ENCODE results near the gene PPM1H.
A peak's percentile ranks its signal among the peaks of the same experiment; 100 is the strongest.
"Not testable (repeated sequence)": the region's sequence is repeated elsewhere in the genome, so short reads cannot be mapped to it uniquely, and the experiment has no call there.

The PPM1H gene

DNA sequence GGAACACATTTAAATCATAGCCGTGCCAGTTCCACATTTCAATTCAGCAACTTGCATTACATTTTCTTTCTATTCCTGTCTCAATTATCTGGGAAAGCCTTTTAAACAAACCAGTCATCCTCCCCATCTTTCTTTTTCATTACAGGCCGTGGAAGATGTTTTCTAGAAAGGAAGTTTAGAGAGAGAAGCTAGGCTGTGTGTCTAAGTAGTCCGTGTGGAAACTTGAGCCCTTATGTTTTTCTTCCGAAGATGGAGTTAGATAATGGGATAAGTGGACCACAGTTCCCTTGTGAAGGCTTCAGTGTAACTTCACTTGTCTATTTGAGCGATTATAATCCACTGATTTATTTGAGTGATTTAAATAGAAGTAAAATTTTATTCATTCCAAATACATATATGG, 12.4 kb upstream of the PPM1H start:
- no peak for DNase-seq (ENCODE audit: low spot score)

DNA sequence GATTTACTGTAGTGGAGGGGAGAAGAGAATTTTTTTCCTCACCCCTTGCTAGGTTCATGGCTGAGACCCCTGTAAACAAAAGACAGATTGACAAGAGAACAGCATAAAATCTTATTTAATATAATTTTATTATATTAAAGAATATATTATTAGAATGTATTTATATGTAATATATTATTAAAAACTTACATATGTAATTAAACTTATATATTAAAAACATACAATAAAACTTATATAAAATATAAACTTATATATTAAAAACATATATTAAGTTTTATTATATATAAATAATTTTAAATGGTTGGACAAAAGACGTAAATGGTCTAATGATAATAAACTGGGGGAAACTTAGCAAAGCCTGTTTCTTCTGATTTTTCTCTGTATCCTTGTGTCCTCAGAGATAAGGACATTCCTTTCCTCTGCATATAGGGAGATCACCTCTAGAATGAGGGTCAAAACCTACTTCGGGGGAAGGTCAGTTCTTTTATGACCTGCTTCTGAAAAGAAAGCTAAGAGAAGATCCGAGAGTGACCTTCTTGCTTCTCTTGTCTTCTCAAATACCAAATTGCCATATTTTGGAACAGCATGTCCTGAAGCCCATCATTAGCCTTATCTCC, 8.9 kb upstream of the PPM1H start:
- DNase-seq (ENCODE audit: low spot score): no peak

DNA sequence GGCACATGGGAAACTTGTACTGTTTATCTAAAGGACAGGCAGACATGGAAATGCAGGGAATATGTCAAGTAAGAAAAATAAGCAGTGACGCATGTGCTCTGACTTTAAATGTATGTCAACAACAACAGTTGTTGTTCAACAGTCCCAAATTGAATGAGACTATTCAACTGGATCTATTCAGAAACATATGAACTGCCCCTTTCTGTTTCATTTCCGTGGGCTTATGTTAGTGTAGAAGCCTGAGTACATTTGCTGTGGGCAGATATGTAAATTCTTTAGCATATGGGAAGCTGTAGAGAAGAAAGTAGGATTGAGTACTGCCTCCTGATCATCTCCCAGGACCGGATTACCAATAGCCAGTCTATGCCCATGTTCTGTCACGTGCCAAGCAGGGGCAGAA, 7.4 kb upstream of the PPM1H start:
- not testable (repeated sequence) for DNase-seq (ENCODE audit: low spot score)

DNA sequence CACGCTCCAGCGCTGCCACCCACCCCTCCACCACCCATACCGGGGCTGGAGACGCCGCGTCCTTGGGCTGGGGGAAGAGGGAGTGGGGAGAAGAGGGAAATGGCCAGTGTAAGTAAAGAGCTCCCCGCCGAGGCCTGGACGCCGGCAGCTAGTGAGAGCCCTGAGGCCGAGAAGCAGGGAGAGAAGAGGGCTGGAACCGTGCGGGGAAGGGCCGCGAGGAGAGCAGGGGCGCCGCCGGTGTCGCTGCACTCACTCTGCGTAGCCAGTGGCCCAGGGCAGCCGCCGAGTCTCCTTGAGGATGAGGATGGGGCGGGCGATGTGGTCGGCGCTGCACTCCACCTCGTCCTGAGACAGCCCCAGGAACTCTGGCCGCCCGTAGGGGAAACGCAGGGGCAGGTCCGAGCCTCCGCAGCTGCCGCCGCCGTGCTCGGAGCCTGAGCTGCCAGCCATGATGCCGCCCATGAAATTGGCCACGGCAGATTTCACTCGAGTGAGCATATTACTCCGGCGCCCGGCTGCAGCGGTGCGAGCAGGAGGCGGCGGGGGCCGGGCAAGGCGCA, 631 bp downstream of the PPM1H start:
- DNase-seq (ENCODE audit: low spot score): no peak

DNA sequence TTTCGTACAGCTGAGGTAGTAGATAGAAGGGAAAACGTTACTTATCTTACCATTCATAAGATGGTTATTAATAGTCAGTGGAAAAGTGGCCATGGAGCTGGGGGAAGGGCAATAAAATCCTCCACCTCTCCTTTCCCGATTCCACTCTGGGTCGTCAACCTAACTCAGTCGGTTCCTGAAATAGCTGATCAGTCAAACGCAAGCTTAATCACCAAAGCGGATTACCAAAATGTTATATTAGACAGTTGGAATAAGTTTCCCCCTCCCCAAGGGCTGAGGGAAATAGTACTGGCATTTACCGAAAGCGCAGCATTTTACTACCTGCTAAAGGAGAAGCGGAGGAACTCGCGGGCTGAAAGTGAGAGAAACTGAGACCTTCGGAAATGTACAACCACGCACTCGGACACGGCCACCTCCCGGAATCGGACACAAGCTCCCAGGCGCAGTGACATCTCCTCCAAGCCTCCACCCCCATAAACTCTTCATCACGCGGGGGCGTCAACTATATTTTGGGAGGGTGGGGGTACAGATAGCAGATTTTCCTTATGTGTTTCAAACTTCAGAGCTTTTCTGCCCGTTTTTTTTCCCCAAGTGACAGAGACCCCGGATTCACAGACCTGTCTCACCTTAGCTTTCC, 1.2 kb downstream of the PPM1H start:
- no peak for DNase-seq (ENCODE audit: low spot score)

DNA sequence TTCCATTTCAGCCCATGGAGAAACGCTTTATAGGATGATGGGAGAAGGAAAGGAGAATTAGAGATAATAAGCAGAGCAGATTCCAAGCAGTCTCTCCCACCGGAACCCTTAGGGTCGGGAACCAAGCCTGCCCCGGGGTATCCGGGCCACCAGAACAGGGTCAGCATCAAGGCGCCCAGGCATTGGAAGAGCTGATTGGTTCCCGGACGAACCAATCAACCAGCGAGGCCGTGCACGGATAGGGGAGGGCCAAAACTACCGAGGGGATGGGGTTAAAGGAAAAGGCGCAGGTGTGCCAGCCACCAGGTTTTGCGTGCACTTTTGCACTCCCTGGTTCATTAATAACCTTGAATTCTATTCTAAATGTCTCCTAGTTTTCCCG, 1.7 kb downstream of the PPM1H start:
- peak; percentile 5 for DNase-seq (ENCODE audit: low spot score)

DNA sequence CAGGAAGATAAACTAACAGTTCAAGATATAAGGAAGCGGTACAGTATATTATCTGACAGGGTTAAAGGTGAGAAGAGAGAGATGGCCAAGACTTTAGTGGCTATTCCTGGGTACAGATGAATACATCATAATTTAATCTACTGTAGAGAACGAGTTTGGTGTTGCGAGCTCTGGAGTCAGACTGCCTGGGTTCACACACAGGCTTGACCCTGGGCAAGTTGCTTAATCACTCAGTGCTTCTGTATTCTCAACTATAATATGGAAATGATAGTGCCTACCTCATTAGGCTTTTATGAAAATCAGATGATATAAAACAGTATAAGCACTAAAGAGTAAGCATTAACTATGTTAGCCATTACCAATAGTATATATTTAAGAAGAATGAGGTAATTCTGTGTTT, 3.5 kb downstream of the PPM1H start:
- no peak for DNase-seq (ENCODE audit: low spot score)

DNA sequence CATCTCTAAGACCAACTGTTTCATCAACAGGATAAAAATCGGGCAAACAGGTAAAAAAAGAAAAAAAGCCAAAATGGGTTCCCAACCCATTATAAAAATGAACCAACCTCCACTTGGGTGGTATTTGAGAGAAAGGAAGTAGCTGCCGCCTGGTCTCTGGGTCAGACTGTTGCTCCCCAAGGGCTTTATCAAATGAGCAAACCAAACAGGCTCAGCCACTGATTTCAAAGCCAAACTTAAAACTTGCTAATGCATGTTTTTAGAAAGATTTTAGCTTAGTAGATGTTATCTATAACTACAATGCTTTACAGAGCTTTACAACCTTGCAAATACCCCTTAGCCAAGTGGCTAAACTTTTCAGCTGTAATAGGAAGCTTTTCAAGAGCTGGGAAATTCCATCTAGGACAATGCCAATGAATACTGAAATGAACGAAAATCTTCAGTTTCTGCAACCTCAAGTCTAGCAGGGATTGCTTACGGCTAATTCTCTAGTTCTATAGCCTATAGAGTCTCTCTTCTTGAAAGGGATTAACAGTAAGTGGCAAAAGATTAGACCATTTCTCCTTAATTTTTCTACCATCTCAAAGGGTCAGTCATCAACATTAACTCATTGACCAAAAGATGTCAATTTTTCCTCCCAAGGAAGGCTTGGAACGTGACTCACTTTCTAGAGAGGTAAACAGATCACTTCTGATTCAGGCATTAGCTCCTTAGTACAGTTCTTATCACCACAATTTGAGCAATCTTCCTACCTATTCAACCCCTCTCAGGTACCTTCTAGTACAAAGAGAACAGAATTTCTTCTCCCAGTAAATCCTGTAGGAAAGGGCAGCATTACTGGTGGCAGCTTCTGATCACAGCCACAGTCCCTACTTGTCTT, 4.2 kb downstream of the PPM1H start:
- no peak for DNase-seq (ENCODE audit: low spot score)

DNA sequence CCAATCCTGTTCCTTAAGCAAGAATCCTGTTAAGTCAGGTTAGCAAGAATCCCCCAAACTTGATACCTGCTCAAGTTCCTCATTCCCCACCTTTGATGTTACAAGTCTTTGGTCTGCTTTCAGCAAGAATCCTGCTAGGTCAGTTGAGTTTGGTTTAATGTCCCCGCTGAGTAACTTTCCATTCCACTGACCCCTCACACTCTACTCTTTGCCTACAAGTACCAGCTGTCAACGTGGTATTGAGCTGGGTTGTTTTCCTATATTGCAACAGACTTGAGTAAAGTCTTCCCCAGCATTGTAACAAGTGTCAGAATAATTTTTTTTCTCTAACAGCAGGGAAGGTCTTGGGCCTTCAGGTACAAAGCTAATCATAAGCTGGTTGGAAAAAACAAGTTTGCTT, 6.3 kb downstream of the PPM1H start:
- DNase-seq (ENCODE audit: low spot score): no peak

DNA sequence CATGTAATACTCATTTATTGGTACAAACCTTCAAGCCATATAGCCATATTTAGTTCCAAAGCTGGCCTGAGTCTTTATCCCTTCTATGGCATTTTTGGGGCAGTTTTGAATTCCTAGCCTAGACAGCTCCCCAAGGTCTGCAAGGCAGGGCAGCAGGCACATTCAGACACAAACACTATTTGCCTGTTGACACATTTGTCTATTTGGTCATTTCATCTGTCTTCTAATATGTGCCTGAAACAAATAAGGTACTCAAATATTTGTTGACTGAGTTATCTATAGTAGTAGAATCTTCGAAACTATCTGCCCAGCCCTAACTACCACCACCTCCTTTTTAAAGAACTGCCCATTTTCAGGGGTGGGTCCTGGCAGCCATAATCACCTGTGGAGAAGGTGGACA, 9.3 kb downstream of the PPM1H start:
- DNase-seq (ENCODE audit: low spot score): no peak

DNA sequence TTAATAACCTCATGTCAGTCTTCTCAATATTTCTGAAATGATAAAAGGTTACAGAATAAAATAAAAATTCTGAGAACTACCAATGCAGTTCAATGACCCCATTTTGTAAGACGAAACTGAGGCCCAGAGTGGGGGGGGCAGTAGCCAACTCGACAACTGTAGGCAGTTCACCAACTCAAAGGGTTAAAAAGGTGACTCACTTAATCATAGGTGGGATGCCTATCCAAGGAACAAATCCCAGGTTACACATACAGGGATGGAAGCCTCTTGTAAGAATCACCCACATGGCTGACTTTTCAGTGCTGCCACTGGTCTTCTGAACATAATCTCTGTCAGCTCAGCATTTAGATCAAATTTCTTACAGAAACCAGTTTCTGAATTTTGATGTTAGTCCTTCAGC, 10.9 kb downstream of the PPM1H start:
- DNase-seq (ENCODE audit: low spot score): no peak

DNA sequence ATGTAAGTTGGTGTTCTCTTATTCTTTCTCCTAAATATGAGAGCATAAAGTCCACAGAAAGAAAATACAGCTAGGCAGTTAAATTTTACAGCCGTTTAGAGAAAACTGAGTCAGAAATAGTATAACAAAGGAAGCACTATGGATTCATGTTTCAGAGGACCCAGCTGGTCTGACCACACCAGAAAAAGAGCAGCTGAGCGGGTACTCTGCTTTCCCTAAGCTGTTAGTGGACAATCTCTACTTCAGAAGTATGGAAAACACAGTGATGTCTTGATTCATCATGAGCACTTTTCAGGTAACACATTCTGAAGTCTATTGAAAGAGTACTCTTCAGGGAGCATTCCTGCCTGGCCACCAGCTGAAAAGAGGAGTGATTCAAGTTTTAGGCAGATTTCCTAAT, 12.4 kb downstream of the PPM1H start:
- no peak for DNase-seq (ENCODE audit: low spot score)

DNA sequence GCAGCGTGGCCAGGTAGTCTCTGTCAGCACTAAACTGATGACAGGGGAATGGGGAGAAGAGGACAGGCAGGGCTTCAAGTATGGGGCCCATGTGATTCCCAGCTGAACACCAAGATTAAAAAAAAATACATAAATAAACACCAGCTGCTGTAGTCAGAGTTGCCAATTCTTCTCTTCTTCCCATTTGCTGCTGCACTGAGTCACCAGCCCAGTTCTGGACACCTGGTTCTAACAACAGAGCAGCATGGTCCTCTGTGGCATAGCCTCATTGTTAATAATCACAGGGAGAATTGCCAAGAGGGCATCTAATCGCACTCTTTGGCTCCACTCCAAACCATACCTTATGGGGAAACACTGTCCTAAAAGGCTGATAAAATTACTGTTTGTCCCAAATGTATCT, 15.1 kb downstream of the PPM1H start:
- DNase-seq (ENCODE audit: low spot score): no peak

DNA sequence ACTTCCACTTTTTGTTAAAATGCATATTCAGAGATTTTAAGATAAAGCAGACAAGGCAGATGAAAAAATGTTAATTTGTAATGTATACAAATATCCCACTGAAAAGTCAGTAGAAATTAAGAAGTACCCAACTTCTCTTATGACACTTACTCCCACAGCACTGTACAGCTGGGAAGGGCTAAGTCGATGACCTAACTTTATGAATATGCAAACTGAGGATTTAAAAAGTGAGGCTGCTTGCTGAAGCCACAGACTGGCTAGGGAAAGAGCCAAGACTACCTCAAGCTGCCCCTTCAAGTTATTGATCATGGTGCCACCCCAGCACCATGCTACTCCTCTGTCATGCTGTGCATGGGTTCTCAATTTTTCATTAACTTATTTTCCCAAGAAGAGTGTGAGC, 17.0 kb downstream of the PPM1H start:
- DNase-seq (ENCODE audit: low spot score): no peak

DNA sequence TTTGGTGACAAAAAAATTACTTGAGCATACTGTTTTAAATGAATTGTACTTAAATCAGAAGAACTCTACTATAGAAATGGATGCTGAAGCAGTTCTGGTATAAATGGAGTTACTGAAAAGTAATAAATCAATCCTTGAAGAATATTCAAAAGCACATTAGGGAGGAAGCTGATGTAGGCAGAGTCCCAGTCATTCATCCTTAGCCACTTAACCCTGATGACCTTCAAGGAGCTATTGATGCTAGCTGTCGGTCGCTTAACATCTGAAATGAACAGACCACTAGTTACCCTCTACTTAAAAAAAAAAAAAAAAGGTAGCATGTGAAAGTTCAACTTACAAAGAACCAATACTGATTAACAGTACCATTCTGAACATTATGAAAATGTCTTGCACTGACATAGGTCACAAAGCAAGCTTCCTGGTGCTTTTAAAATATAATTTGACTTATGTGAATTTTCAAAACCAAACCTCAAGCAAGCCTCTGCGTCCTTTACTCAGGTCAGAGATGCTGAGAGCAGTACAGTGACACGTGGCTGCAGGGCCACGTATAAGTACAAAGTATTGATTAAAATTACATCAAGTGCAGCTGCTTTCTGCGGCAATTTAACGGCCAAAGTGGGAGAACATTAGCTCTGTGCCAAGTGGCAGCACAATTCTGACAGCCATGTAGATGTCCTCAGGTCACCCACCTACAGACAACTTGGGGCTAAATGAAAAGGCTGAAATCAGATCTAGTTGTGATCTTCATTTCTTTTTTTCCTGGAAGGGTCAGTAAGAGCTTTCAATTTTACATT, 18.1 kb downstream of the PPM1H start:
- no peak for DNase-seq (ENCODE audit: low spot score)

DNA sequence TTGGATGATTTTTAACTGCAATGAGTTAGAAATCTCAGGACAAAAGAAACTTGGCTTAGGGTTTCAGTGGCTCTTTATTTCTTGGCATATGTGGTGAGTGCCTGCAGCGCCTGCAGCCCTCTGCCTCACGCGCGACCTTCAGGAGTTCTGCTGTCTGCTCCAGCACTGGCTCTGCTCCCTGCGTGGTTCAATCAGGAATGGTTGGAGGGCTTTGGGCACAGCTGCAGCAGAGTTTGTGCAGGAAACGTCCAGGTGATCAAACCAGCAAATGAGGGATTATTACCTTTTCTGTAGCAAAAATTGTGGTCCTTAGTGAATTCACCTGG, 19.8 kb downstream of the PPM1H start:
- DNase-seq (ENCODE audit: low spot score): no peak

DNA sequence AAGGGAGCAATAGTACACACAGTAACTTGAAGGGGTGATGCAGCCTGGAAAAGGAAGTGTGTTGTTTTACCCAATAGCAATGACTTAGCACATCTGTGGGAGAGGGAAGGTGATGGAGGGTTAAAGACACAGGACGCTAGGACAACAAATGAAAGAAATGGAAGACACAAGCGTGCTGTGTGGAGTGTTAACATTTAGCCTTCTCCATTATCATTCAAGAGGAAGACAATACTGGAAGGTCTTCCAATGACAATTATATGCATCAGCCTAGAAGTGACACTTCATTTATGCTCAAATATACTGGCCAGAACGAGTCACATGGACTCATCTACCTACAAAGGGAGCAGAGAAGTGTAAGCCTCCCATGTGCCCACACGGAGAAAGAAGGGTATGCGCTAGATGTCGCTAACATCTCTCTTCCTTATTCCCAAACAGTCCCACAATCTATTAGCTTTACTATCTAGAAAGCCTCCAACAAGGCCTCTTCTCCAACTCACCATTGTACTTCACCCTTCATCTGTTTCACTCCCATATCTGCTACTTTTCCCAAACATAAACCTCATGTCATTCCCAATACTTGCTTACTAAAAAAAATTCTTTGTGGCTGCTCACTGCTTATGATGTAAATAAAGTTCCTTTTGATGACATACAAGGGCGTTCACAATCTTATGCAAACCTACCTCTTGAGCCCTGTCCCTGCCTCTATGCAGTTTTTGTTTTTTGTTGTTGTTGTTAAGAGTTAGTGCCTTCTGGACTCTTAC, 20.3 kb downstream of the PPM1H start:
- DNase-seq (ENCODE audit: low spot score): no peak

DNA sequence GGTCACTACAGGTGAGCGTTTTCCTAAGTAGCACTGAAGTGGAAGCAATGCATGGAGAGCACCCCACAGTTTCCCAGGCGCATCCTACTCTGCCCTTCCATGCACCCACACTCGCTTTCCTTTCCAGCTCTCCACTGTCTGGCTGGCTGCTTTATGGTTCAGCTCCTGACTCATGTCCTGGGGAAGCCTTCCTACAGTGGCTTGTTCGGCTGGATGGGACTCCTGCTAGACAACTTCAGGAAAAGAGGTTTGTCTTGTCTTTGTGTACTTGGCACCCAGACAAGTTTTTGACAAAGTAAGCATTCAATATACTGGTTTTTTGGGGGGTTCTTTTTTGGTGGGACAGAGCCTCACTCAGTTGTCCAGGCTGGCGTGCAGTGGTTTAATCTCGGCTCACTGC, 21.6 kb downstream of the PPM1H start:
- DNase-seq (ENCODE audit: low spot score): no peak

DNA sequence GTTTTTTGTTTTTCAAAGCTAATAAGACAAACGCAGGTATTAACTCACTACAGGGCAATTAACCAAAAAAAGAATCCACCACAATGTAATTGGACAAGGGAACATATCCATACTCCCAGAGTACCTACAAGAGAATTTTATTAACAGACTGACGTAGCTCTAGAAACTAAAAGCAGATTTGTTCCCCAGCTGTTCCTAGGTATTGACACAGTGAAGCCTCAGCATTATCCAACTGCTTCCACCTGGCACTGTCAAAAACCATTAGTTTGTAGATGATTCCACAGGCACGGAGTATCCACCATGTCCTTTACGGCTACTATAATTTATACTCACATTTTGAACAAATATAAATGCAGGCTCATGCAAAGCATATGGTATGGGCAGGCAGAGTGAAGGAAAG, 22.3 kb downstream of the PPM1H start:
- no peak for DNase-seq (ENCODE audit: low spot score)

DNA sequence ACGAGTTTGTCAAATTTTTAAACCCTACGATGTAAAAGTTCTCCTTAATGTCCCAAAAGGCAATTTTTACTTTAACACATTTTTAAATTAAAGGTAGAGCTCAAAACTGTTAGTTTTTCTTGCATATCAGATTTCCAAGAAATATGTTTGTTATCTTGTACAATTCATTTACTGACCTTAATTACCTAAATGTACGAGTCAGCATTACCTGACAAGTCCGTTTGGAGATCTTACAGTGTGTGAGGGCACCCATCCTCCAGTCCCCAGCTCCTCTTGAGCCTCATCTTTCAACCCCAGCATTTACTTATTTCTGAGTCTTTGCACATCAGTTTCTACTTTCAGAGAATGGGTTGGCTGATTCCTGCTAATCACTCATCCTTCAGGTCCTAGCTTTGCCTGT, 23.7 kb downstream of the PPM1H start:
- no peak for DNase-seq (ENCODE audit: low spot score)

DNA sequence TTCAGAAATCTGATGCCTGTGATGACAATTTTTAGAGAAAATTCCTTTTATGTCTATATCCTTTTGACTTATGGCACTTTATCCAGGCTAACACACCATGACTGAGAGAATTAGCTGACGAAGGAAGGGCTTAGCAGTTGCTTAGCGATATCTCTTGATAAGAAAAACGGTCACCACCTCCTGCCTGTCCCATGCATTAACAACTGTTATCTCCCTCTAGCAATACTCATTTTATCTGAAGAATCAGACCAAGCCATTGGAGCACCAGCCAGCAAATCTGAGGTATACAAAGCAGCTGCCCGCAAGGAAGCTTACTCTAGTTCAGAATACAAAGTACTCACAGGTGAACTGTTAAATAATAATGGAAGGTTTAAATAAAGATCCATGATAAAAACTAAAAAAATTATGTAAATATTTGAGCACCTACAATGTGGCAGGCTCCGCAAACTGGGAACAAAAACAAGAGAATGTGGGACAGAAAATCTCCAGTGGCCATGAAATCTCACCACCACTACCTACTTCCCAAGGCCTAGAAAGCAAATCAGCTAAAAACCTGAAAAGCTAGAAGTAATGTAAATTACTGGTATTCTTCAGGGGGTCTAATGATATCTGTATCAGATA, 24.3 kb downstream of the PPM1H start:
- DNase-seq (ENCODE audit: low spot score): no peak
